Upper lobe of left lung (tissue), 4 donors: ENCODE data around the gene LCE7A.

Experiments used
- POLR2A ChIP-seq, 4 donors: fragments of 450-650 bp; IDR thresholded peaks; one replicate each; pipeline ENCODE4 v1.5.1; 2016 to 2017; ENCODE audit warnings: antibody characterized with exemption in 4 of 4, mild to moderate bottlenecking in 2 of 4
- TF ChIP-seq, protein P1 (sequence below), 6 experiments: fragments of 450-650 bp in 4 of 6; fragments of 200-600 bp in 2 of 6; sonication (generic) in 2 of 6; IDR thresholded peaks; one replicate each; pipeline ENCODE4 v1.5.1; 2016 to 2019; ENCODE audit warnings: antibody characterized with exemption in 6 of 6

- no peak for TF ChIP-seq POLR2A (IDR thresholded peaks at IDR 0.05)
- TF ChIP-seq, protein P1, sequence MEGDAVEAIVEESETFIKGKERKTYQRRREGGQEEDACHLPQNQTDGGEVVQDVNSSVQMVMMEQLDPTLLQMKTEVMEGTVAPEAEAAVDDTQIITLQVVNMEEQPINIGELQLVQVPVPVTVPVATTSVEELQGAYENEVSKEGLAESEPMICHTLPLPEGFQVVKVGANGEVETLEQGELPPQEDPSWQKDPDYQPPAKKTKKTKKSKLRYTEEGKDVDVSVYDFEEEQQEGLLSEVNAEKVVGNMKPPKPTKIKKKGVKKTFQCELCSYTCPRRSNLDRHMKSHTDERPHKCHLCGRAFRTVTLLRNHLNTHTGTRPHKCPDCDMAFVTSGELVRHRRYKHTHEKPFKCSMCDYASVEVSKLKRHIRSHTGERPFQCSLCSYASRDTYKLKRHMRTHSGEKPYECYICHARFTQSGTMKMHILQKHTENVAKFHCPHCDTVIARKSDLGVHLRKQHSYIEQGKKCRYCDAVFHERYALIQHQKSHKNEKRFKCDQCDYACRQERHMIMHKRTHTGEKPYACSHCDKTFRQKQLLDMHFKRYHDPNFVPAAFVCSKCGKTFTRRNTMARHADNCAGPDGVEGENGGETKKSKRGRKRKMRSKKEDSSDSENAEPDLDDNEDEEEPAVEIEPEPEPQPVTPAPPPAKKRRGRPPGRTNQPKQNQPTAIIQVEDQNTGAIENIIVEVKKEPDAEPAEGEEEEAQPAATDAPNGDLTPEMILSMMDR (IDR thresholded peaks at IDR 0.05), result no peak
Observed at GRCh38 chr1:152871731-152872126, 11.9 kb downstream of the LCE7A start.
